Fibroblast of lung (primary cell): ENCODE measurements around the gene SHC1.

Experiments used
- CTCF ChIP-seq, 2 donors: IDR thresholded peaks in 1 of 2; conservative IDR thresholded peaks in 1 of 2; 1 replicate in 1 of 2; 2 replicates in 1 of 2; pipeline ENCODE4 v1.5.1; 2011 to 2012; ENCODE audit warnings: low read length in 2 of 2, control low read depth in 1 of 2, inconsistent platforms in 1 of 2, low read depth in 1 of 2, mild to moderate bottlenecking in 1 of 2
- EZH2 ChIP-seq: IDR thresholded peaks from 2 replicates; pipeline ENCODE4 v1.5.1; 2012; ENCODE audit warnings: low read length, control low read depth, mild to moderate bottlenecking; ENCODE audit errors: missing control alignments

- TF ChIP-seq CTCF (conservative IDR thresholded peaks at IDR 0.05 in 1 of 2, IDR thresholded peaks at IDR 0.05 in 1 of 2; ENCODE audit: low read depth in 1 of 2, low read length in 2 of 2) (peak; percentile 15 to 35), EZH2 (no peak)
These were observed 33.9 kb downstream of the SHC1 start, which contains the start of gene PMVK for GRCh38 chr1:154936555-154937084.
